Breast epithelium (tissue), 3 donors: Measurements from ENCODE around the gene TMF1.

Experiments
- POLR2A ChIP-seq: fragments of 450-650 bp; IDR thresholded peaks from one replicate; pipeline ENCODE4 v1.6.1; 2016; ENCODE audit warnings: antibody characterized with exemption, mild to moderate bottlenecking, moderate library complexity
- TF ChIP-seq, protein P1 (sequence below), 3 donors: fragments of 450-650 bp; IDR thresholded peaks; one replicate each; pipeline ENCODE4 v1.5.1; 2016 to 2017; ENCODE audit warnings: antibody characterized with exemption in 3 of 3, mild to moderate bottlenecking in 3 of 3, moderate library complexity in 3 of 3

DNA sequence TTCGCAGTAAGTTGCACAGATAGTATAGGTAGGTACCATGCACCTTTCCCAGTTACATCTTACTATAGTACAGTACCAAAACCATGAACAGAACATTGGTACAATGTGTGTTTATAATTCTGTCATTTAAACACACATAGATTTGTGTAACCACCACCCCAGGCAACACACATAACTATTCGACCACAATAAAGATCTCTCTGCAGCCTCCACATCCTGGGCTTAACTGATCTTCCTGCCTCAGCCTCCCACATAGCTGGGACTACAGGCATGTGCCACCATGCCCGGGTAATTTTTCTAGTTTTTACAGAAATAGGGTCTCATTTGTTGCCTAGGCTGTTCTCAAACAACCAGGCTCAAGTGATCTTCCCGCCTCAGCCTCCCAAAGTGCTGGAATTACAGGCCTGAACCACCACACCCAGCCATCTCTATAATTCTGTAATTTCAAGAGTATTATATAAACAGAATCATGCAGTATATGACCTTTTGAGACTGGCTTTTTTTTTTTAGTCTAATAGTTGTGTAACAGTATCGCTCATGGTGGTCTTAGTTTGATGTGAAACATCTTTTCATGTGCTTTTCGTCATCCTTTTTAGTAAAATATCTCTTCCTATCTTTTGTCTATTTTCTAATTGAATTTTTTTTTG is 13.3 kb upstream of the TMF1 start:
- no peak for TF ChIP-seq POLR2A
- TF ChIP-seq, protein P1, sequence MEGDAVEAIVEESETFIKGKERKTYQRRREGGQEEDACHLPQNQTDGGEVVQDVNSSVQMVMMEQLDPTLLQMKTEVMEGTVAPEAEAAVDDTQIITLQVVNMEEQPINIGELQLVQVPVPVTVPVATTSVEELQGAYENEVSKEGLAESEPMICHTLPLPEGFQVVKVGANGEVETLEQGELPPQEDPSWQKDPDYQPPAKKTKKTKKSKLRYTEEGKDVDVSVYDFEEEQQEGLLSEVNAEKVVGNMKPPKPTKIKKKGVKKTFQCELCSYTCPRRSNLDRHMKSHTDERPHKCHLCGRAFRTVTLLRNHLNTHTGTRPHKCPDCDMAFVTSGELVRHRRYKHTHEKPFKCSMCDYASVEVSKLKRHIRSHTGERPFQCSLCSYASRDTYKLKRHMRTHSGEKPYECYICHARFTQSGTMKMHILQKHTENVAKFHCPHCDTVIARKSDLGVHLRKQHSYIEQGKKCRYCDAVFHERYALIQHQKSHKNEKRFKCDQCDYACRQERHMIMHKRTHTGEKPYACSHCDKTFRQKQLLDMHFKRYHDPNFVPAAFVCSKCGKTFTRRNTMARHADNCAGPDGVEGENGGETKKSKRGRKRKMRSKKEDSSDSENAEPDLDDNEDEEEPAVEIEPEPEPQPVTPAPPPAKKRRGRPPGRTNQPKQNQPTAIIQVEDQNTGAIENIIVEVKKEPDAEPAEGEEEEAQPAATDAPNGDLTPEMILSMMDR (IDR thresholded peaks at IDR 0.05), result no peak
